ENCODE results near the gene BHLHE40. TPM values are rescaled to one million over a fixed set of nuclear protein-coding genes. Genes with fewer than 3 reads are reported as not detected.

BHLHE40 gene
- total and polyA plus RNA-seq, 2 of the 13 experiments (the other 11 are each of a cell fraction or from before 2014, with no cell fraction given), result 1.8 to 51.0 TPM

DNA sequence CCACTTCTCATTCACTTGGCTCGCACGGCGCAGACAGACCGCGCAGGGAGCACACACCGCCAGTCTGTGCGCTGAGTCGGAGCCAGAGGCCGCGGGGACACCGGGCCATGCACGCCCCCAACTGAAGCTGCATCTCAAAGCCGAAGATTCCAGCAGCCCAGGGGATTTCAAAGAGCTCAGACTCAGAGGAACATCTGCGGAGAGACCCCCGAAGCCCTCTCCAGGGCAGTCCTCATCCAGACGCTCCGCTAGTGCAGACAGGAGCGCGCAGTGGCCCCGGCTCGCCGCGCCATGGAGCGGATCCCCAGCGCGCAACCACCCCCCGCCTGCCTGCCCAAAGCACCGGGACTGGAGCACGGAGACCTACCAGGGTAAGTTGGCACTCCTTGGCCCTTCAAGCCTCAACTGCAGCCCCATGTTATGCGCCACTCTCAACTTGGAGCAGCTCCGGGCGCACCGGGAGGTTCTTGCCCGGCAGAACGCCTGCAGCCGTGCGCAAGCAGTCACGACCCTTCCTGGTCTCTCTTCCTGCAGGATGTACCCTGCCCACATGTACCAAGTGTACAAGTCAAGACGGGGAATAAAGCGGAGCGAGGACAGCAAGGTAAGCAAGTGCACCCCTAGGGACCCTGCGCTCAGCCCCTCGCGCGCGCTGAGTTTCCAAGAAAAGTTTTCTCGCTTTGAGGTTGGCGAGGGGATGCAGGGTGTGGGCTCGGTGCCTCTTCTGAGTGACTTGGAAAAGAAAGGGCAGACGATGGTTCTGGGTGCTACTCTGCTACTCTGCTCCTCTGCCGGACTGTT is at the start of gene BHLHE40 (continued):
- TF ChIP-seq, protein P1, sequence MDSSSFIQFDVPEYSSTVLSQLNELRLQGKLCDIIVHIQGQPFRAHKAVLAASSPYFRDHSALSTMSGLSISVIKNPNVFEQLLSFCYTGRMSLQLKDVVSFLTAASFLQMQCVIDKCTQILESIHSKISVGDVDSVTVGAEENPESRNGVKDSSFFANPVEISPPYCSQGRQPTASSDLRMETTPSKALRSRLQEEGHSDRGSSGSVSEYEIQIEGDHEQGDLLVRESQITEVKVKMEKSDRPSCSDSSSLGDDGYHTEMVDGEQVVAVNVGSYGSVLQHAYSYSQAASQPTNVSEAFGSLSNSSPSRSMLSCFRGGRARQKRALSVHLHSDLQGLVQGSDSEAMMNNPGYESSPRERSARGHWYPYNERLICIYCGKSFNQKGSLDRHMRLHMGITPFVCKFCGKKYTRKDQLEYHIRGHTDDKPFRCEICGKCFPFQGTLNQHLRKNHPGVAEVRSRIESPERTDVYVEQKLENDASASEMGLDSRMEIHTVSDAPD (CRISPR knock-in tag; IDR thresholded peaks at IDR 0.05), result no peak
- TF ChIP-seq, protein P2, sequence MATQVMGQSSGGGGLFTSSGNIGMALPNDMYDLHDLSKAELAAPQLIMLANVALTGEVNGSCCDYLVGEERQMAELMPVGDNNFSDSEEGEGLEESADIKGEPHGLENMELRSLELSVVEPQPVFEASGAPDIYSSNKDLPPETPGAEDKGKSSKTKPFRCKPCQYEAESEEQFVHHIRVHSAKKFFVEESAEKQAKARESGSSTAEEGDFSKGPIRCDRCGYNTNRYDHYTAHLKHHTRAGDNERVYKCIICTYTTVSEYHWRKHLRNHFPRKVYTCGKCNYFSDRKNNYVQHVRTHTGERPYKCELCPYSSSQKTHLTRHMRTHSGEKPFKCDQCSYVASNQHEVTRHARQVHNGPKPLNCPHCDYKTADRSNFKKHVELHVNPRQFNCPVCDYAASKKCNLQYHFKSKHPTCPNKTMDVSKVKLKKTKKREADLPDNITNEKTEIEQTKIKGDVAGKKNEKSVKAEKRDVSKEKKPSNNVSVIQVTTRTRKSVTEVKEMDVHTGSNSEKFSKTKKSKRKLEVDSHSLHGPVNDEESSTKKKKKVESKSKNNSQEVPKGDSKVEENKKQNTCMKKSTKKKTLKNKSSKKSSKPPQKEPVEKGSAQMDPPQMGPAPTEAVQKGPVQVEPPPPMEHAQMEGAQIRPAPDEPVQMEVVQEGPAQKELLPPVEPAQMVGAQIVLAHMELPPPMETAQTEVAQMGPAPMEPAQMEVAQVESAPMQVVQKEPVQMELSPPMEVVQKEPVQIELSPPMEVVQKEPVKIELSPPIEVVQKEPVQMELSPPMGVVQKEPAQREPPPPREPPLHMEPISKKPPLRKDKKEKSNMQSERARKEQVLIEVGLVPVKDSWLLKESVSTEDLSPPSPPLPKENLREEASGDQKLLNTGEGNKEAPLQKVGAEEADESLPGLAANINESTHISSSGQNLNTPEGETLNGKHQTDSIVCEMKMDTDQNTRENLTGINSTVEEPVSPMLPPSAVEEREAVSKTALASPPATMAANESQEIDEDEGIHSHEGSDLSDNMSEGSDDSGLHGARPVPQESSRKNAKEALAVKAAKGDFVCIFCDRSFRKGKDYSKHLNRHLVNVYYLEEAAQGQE (IDR thresholded peaks at IDR 0.05; ENCODE audit: borderline replicate concordance in 1 of 2, low read depth in 1 of 2, low read length in 2 of 2), result peak in 1 of 2 experiments; percentile 70; a peak in 1 of 4 replicates
- TF ChIP-seq REXO4 (CRISPR knock-in tag; IDR thresholded peaks at IDR 0.05; ENCODE audit: borderline replicate concordance), result 0 out of 2 replicates have a peak, but pooled peaks have one; percentile 59
- no peak for TF ChIP-seq NR2F6 (IDR thresholded peaks at IDR 0.05)
- TF ChIP-seq NR2F6 (CRISPR knock-in tag; IDR thresholded peaks at IDR 0.05), result peak; percentile 23; the same call in 1 of the 2 replicates
- no peak for TF ChIP-seq ZSCAN21 (CRISPR knock-in tag; IDR thresholded peaks at IDR 0.05; ENCODE audit: borderline replicate concordance)
- TF ChIP-seq ZNF335 (CRISPR knock-in tag; IDR thresholded peaks at IDR 0.05), result no peak
- TF ChIP-seq ZNF720 (CRISPR knock-in tag; IDR thresholded peaks at IDR 0.05), result no peak
- TF ChIP-seq MZF1 (CRISPR knock-in tag; IDR thresholded peaks at IDR 0.05; ENCODE audit: borderline replicate concordance), result no peak
- TF ChIP-seq ZNF230 (CRISPR knock-in tag; IDR thresholded peaks at IDR 0.05), result peak; percentile 31; the same call in 1 of the 2 replicates
- no peak for TF ChIP-seq ZNF678 (CRISPR knock-in tag; IDR thresholded peaks at IDR 0.05)
- TF ChIP-seq FLYWCH1 (CRISPR knock-in tag; IDR thresholded peaks at IDR 0.05), result 0 out of 2 replicates have a peak, but pooled peaks have one; percentile 61
- peak; percentile 53 for TF ChIP-seq HNRNPLL (IDR thresholded peaks at IDR 0.05; ENCODE audit: low read depth, low read length, poor library complexity, severe bottlenecking)
- TF ChIP-seq ZBTB8A (CRISPR knock-in tag; IDR thresholded peaks at IDR 0.05; ENCODE audit: borderline replicate concordance, low read depth), result no peak
- TF ChIP-seq YEATS4 (CRISPR knock-in tag; IDR thresholded peaks at IDR 0.05; ENCODE audit: borderline replicate concordance), result peak; percentile 40
- no peak for TF ChIP-seq ZNF383 (CRISPR knock-in tag; IDR thresholded peaks at IDR 0.05; ENCODE audit: borderline replicate concordance)
- TF ChIP-seq, protein P3, sequence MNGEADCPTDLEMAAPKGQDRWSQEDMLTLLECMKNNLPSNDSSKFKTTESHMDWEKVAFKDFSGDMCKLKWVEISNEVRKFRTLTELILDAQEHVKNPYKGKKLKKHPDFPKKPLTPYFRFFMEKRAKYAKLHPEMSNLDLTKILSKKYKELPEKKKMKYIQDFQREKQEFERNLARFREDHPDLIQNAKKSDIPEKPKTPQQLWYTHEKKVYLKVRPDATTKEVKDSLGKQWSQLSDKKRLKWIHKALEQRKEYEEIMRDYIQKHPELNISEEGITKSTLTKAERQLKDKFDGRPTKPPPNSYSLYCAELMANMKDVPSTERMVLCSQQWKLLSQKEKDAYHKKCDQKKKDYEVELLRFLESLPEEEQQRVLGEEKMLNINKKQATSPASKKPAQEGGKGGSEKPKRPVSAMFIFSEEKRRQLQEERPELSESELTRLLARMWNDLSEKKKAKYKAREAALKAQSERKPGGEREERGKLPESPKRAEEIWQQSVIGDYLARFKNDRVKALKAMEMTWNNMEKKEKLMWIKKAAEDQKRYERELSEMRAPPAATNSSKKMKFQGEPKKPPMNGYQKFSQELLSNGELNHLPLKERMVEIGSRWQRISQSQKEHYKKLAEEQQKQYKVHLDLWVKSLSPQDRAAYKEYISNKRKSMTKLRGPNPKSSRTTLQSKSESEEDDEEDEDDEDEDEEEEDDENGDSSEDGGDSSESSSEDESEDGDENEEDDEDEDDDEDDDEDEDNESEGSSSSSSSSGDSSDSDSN (CRISPR knock-in tag; IDR thresholded peaks at IDR 0.05), result peak; percentile 62; the same call in 1 of the 2 replicates
- TF ChIP-seq RARA (CRISPR knock-in tag; IDR thresholded peaks at IDR 0.05), result no peak; the same call in 1 of the 2 replicates
